Mesenchymal stem cell (in vitro differentiated cells and primary cell): ENCODE results near the gene FLRT3.

Source experiments
- DNase-seq: peaks from one replicate; pipeline ENCODE4 v3.0.0-alpha.2; 2013
- H2AFZ ChIP-seq: one replicate; pipeline ENCODE4 v1.6.1; 2013; ENCODE audit warnings: low read depth, mild to moderate bottlenecking, control low read depth, inconsistent platforms, low read length, moderate library complexity
- H2AK5ac ChIP-seq: 2 replicates; pipeline ENCODE4 v1.6.1; 2013; ENCODE audit warnings: low read length, moderate library complexity, mild to moderate bottlenecking, inconsistent platforms; ENCODE audit not compliant: severe bottlenecking
- H2BK120ac ChIP-seq: one replicate; pipeline ENCODE4 v1.6.1; 2013; ENCODE audit warnings: low read depth, mild to moderate bottlenecking, inconsistent platforms, low read length, moderate library complexity
- H2BK12ac ChIP-seq, 2 experiments: one replicate each; pipeline ENCODE4 v1.6.1; 2013; ENCODE audit warnings: inconsistent platforms in 2 of 2, low read length in 2 of 2, mild to moderate bottlenecking in 2 of 2, moderate library complexity in 2 of 2, control low read depth in 1 of 2
- H2BK15ac ChIP-seq: one replicate; pipeline ENCODE4 v1.6.1; 2013; ENCODE audit warnings: mild to moderate bottlenecking, low read depth, inconsistent platforms; ENCODE audit not compliant: poor library complexity, severe bottlenecking
- H2BK5ac ChIP-seq: 2 replicates; pipeline ENCODE4 v1.6.1; 2013; ENCODE audit warnings: low read depth, mild to moderate bottlenecking, low read length, control low read depth, inconsistent platforms; ENCODE audit not compliant: poor library complexity, severe bottlenecking
- H3K14ac ChIP-seq, 2 experiments: one replicate each; pipeline ENCODE4 v1.6.1; 2013; ENCODE audit warnings: inconsistent platforms in 2 of 2, low read length in 2 of 2, control low read depth in 1 of 2, mild to moderate bottlenecking in 1 of 2, moderate library complexity in 1 of 2
- H3K18ac ChIP-seq, 2 experiments: one replicate each; pipeline ENCODE4 v1.6.1; 2013; ENCODE audit warnings: inconsistent platforms in 2 of 2, low read length in 2 of 2, control low read depth in 1 of 2, low read depth in 1 of 2, mild to moderate bottlenecking in 1 of 2
- H3K23ac ChIP-seq, 2 experiments: one replicate each; pipeline ENCODE4 v1.6.1; 2013; ENCODE audit warnings: inconsistent platforms in 2 of 2, low read length in 2 of 2, mild to moderate bottlenecking in 2 of 2, moderate library complexity in 2 of 2, control low read depth in 1 of 2
- H3K27ac ChIP-seq: 2 replicates; pipeline ENCODE4 v1.5.1; 2013; ENCODE audit warnings: mild to moderate bottlenecking, moderate library complexity, low read length, control low read depth, inconsistent platforms; ENCODE audit not compliant: poor library complexity, severe bottlenecking
- H3K27me3 ChIP-seq, 2 experiments: 2 replicates each; pipeline versions ENCODE4 v1.6.1 to v1.7.0; 2013; ENCODE audit warnings: low read length in 2 of 2, mild to moderate bottlenecking in 2 of 2, moderate library complexity in 2 of 2, control low read depth in 1 of 2, inconsistent platforms in 1 of 2; ENCODE audit not compliant: control insufficient read depth in 1 of 2, insufficient read depth in 1 of 2
- H3K36me3 ChIP-seq, 2 experiments: 2 replicates each; pipeline versions ENCODE4 v1.6.1 to v1.7.0; 2013; ENCODE audit warnings: low read length in 2 of 2, control low read depth in 1 of 2, inconsistent platforms in 1 of 2, low read depth in 1 of 2, mild to moderate bottlenecking in 1 of 2; ENCODE audit not compliant: insufficient read depth in 2 of 2, control insufficient read depth in 1 of 2
- H3K4ac ChIP-seq, 2 experiments: one replicate each; pipeline ENCODE4 v1.6.1; 2013; ENCODE audit warnings: inconsistent platforms in 2 of 2, low read length in 2 of 2, mild to moderate bottlenecking in 2 of 2, moderate library complexity in 2 of 2, control low read depth in 1 of 2, low read depth in 1 of 2
- H3K4me1 ChIP-seq: 2 replicates; pipeline ENCODE4 v1.6.1; 2013; ENCODE audit warnings: low read depth, low read length, control low read depth; ENCODE audit not compliant: control insufficient read depth, insufficient read depth
- H3K4me2 ChIP-seq: 2 replicates; pipeline ENCODE4 v1.6.1; 2013; ENCODE audit warnings: low read length, mild to moderate bottlenecking, inconsistent platforms; ENCODE audit not compliant: poor library complexity, severe bottlenecking
- H3K4me3 ChIP-seq, 2 experiments: 2 replicates each; pipeline versions ENCODE4 v1.5.1 to v1.7.0; 2013; ENCODE audit warnings: low read length in 2 of 2, mild to moderate bottlenecking in 2 of 2, control low read depth in 1 of 2, low read depth in 1 of 2; ENCODE audit not compliant: insufficient read depth in 1 of 2
- H3K79me1 ChIP-seq: replicated peaks from 2 replicates; pipeline ENCODE4 v1.6.1; 2013; ENCODE audit warnings: mild to moderate bottlenecking, control low read depth, low read length, inconsistent platforms; ENCODE audit not compliant: poor library complexity, severe bottlenecking
- H3K9ac ChIP-seq: 2 replicates; pipeline ENCODE4 v1.7.0; 2013; ENCODE audit warnings: mild to moderate bottlenecking, low read length, moderate library complexity
- H3K9me3 ChIP-seq: 2 replicates; pipeline ENCODE4 v1.7.0; 2013; ENCODE audit warnings: mild to moderate bottlenecking, low read length; ENCODE audit not compliant: control insufficient read depth
- H4K8ac ChIP-seq: one replicate; pipeline ENCODE4 v1.6.1; 2013; ENCODE audit warnings: inconsistent platforms, mild to moderate bottlenecking, low read length, moderate library complexity
- H4K91ac ChIP-seq: one replicate; pipeline ENCODE4 v1.6.1; 2013; ENCODE audit warnings: mild to moderate bottlenecking, low read length, inconsistent platforms
- WGBS: methylation state at CpG from one replicate; pipeline ENCODE4 v1.1.7; 2013; ENCODE audit warnings: mixed read lengths; 5-methylcytosine and 5-hydroxymethylcytosine counted together

The FLRT3 gene

DNA sequence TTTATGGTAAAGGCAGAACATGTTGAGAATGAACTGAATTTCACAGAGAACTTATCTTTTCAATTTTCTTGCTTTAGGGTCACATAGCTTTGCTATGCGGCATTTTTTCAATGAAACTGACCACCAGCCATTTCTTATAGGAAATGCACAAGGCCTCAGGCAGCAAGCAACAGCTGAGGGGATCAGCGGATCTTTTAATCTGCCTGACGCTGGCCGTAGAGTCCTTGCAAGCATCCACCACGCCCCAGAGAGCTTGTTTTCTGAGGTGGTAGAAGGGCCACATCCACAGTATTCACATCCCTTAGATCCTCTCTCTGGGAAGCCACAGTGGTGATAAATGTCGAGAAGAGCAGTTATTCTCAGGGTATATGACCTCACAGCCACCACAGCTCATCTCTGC is 34.3 kb downstream of the FLRT3 start:
- H3K79me1 ChIP-seq, result no peaks in the 10 kb centered on the region
- H3K27me3 ChIP-seq, result no peaks in the 10 kb centered on the region
- no peak overlapping the region for H3K4me2 ChIP-seq
- H3K27ac ChIP-seq, result no peak overlapping the region
- H2AK5ac ChIP-seq, result no peak overlapping the region
- no peaks in the 10 kb centered on the region for H3K36me3 ChIP-seq
- no peak overlapping the region for H3K4ac ChIP-seq
- H3K4me1 ChIP-seq, result no peaks in the 10 kb centered on the region
- no peak overlapping the region for H2BK12ac ChIP-seq
- H2AFZ ChIP-seq, result no peak overlapping the region
- no peak overlapping the region for H3K9ac ChIP-seq
- H3K18ac ChIP-seq, result no peak overlapping the region
- no peak overlapping the region for H2BK5ac ChIP-seq
- H2BK15ac ChIP-seq, result no peak overlapping the region
- H3K23ac ChIP-seq, result no peak overlapping the region
- no peak overlapping the region for H2BK120ac ChIP-seq
- no peak overlapping the region for H4K91ac ChIP-seq
- DNase-seq, result no peak
- H3K4me3 ChIP-seq, result no peak overlapping the region
- no peak overlapping the region for H4K8ac ChIP-seq
- H3K9me3 ChIP-seq, result no peaks in the 10 kb centered on the region
- whole genome bisulfite sequencing, result 89% methylated on average over 5 of the region's 6 CpGs
- no peak overlapping the region for H3K14ac ChIP-seq

- H2AK5ac ChIP-seq, result no peak overlapping the region
- H4K91ac ChIP-seq, result no peak overlapping the region
- WGBS, result 100% methylated on average over 1 of the region's 4 CpGs
- no peaks in the 10 kb centered on the region for H3K4me1 ChIP-seq
- no peak overlapping the region for H4K8ac ChIP-seq
- no peak overlapping the region for H3K27ac ChIP-seq
- no peak overlapping the region for H3K9ac ChIP-seq
- no peaks in the 10 kb centered on the region for H3K9me3 ChIP-seq
- H3K23ac ChIP-seq, result no peak overlapping the region
- H2BK120ac ChIP-seq, result no peak overlapping the region
- H2BK12ac ChIP-seq, result no peak overlapping the region
- H3K4me3 ChIP-seq, result no peak overlapping the region
- no peaks in the 10 kb centered on the region for H3K79me1 ChIP-seq
- H3K4ac ChIP-seq, result no peak overlapping the region
- H2BK5ac ChIP-seq, result no peak overlapping the region
- H3K36me3 ChIP-seq, result no peaks in the 10 kb centered on the region
- no peak overlapping the region for H2AFZ ChIP-seq
- no peak overlapping the region for H3K14ac ChIP-seq
- H3K27me3 ChIP-seq, result no peaks in the 10 kb centered on the region
- no peak overlapping the region for H3K4me2 ChIP-seq
- H2BK15ac ChIP-seq, result no peak overlapping the region
- no peak for DNase-seq
- H3K18ac ChIP-seq, result no peak overlapping the region
These were observed 37.6 kb downstream of the FLRT3 start for GRCh38 chr20:14299831-14300230.

DNA sequence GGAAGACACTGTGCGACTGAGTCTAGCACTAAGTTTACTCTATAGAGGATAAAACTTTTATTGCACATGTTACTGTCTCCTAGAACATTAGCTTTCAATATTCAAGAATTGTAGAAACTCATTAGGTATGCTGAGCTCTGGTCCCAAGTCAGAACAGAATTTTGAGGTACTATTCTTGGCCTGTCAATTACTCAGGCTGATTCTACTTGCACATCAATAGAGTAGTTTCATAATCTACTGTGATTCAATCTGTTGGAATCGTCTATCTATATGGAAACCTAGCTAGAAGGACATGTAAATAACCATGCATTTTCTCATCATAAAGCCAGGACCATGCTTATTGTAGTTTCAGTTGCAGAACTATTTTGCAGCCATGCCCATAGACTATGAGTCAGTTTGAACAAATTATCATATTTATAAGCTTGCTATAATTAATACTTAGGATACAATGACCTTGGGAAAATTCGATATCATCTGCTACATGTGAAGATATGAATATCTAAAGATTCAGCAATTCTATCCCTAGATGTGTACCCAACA is 41.6 kb downstream of the FLRT3 start:
- Histone ChIP-seq H3K27me3 (no peaks in the 10 kb centered on the region), H3K4me3 (no peak overlapping the region), H4K91ac (no peak overlapping the region), H3K4ac (no peak overlapping the region), H2AK5ac (no peak overlapping the region), H2BK15ac (no peak overlapping the region), H2BK120ac (no peak overlapping the region), H3K18ac (no peak overlapping the region), H3K4me1 (no peaks in the 10 kb centered on the region), H3K79me1 (no peaks in the 10 kb centered on the region), H3K14ac (no peak overlapping the region), H3K27ac (no peak overlapping the region), H3K9ac (no peak overlapping the region), H3K23ac (no peak overlapping the region), H4K8ac (no peak overlapping the region), H2AFZ (no peak overlapping the region), H3K9me3 (no peaks in the 10 kb centered on the region), H2BK5ac (no peak overlapping the region), H2BK12ac (no peak overlapping the region), H3K4me2 (no peak overlapping the region), H3K36me3 (no peaks in the 10 kb centered on the region)
- 83% methylated on average over 1 of the region's 3 CpGs for WGBS
- DNase-seq, result no peak

DNA sequence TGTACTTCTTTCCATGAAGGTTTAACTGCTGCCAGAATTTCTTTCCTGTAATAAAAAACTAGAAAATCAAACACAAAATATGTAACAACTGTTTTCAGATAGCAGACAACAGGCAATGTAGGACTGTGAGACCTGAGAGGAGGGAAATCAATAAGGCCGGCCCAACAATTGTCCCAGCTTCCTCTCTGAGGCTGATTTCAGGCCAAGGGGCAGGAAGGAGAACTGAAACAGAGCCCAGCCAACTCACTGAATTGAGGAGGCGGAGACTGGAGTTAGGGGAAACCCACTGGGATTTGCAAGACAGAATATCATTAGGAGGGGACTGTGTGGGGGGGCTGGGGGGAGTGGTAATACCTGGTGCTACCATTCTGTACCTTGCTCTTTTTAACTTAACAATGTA is 42.2 kb downstream of the FLRT3 start:
- Histone ChIP-seq H4K8ac (no peak overlapping the region), H3K4me1 (no peaks in the 10 kb centered on the region), H3K9ac (no peak overlapping the region), H2AFZ (no peak overlapping the region), H3K36me3 (no peaks in the 10 kb centered on the region), H3K4ac (no peak overlapping the region), H3K23ac (no peak overlapping the region), H2BK120ac (no peak overlapping the region), H3K27me3 (no peaks in the 10 kb centered on the region), H3K14ac (no peak overlapping the region), H2AK5ac (no peak overlapping the region), H4K91ac (no peak overlapping the region), H3K79me1 (no peaks in the 10 kb centered on the region), H3K4me3 (no peak overlapping the region), H3K4me2 (no peak overlapping the region), H2BK12ac (no peak overlapping the region), H3K18ac (no peak overlapping the region), H3K9me3 (no peaks in the 10 kb centered on the region), H2BK5ac (no peak overlapping the region), H3K27ac (no peak overlapping the region), H2BK15ac (no peak overlapping the region)
- 43% methylated on average over 2 of the region's 2 CpGs for WGBS
- no peak for DNase-seq
